Thyroid gland (tissue), 4 donors: ENCODE results near the gene B4GAT1.

Source experiments
- POLR2A ChIP-seq, 2 donors: fragments of 450-650 bp; IDR thresholded peaks; one replicate each; pipeline ENCODE4 v1.6.1; 2017; ENCODE audit warnings: antibody characterized with exemption in 2 of 2, mild to moderate bottlenecking in 2 of 2, moderate library complexity in 1 of 2
- TF ChIP-seq, protein P1 (sequence below), 6 experiments: fragments of 200-600 bp in 3 of 6; fragments of 450-650 bp in 3 of 6; sonication (generic) in 3 of 6; IDR thresholded peaks; one replicate each; pipeline ENCODE4 v1.5.1; 2016 to 2019; ENCODE audit warnings: antibody characterized with exemption in 6 of 6, mild to moderate bottlenecking in 2 of 6, inconsistent platforms in 1 of 6, moderate library complexity in 1 of 6

DNA sequence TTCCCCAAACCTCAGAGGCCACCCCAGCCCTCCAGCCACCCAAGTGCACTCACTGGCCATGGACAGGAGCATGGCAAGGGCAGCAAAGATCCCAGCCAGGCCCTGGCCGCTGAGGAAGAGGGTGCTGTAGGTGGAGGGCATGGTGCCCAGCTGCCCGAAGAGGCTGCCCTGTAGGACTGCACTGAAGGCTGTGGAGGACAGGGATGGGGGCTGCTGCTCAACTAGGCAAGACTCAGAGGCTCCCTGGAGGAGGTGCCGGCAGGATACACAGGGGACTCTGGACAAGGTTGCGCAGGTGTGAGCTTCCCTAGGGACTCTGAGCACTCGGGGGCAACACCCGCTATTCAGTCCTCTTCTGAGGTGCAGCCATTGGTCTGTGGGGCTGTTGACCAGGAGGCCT, 21.1 kb upstream of the B4GAT1 start:
- TF ChIP-seq, protein P1, sequence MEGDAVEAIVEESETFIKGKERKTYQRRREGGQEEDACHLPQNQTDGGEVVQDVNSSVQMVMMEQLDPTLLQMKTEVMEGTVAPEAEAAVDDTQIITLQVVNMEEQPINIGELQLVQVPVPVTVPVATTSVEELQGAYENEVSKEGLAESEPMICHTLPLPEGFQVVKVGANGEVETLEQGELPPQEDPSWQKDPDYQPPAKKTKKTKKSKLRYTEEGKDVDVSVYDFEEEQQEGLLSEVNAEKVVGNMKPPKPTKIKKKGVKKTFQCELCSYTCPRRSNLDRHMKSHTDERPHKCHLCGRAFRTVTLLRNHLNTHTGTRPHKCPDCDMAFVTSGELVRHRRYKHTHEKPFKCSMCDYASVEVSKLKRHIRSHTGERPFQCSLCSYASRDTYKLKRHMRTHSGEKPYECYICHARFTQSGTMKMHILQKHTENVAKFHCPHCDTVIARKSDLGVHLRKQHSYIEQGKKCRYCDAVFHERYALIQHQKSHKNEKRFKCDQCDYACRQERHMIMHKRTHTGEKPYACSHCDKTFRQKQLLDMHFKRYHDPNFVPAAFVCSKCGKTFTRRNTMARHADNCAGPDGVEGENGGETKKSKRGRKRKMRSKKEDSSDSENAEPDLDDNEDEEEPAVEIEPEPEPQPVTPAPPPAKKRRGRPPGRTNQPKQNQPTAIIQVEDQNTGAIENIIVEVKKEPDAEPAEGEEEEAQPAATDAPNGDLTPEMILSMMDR (IDR thresholded peaks at IDR 0.05), result no peak
- TF ChIP-seq POLR2A (IDR thresholded peaks at IDR 0.05), result no peak
